ENCODE data around the gene STARD3. TPM values are rescaled to one million over a fixed set of nuclear protein-coding genes. Genes with fewer than 3 reads are reported as not detected.

Gene STARD3
- total and polyA plus RNA-seq, 2 of the 13 experiments (the other 11 are each of a cell fraction or from before 2014, with no cell fraction given), result 34.6 to 100 TPM

GRCh38 chr17:39617446-39618245, 19.3 kb upstream of the STARD3 start (continued):
- TF ChIP-seq TFDP1 (CRISPR knock-in tag; IDR thresholded peaks at IDR 0.05; ENCODE audit: borderline replicate concordance), result peak; percentile 77
- peak; percentile 69 for TF ChIP-seq MAX (IDR thresholded peaks at IDR 0.05)
- peak; percentile 17 for TF ChIP-seq YY1 (IDR thresholded peaks at IDR 0.05; ENCODE audit: insufficient read depth, insufficient replicate concordance, low read depth, low read length)
- no peak for TF ChIP-seq HNRNPLL (IDR thresholded peaks at IDR 0.05; ENCODE audit: low read depth, low read length, poor library complexity, severe bottlenecking)
- peak; percentile 16; the same call in 1 of the 2 replicates for TF ChIP-seq ZNF574 (CRISPR knock-in tag; IDR thresholded peaks at IDR 0.05)
- 0 out of 2 replicates have a peak, but pooled peaks have one; percentile 37 for TF ChIP-seq ZSCAN31 (CRISPR knock-in tag; IDR thresholded peaks at IDR 0.05; ENCODE audit: low read depth)
- no peak for TF ChIP-seq ATF7-NPFF (CRISPR knock-in tag; IDR thresholded peaks at IDR 0.05; ENCODE audit: low read depth)
- TF ChIP-seq HNRNPL (IDR thresholded peaks at IDR 0.05; ENCODE audit: low read depth, low read length), result peak; percentile 73; the same call in 1 of the 2 replicates
- peak; percentile 92 for TF ChIP-seq ZMYM3 (CRISPR knock-in tag; IDR thresholded peaks at IDR 0.05)
- TF ChIP-seq PATZ1 (CRISPR knock-in tag; IDR thresholded peaks at IDR 0.05), result peak; percentile 15; the same call in 1 of the 2 replicates
- TF ChIP-seq SRF (IDR thresholded peaks at IDR 0.05; ENCODE audit: low read depth, low read length), result no peak
- TF ChIP-seq ZFY (CRISPR knock-in tag; IDR thresholded peaks at IDR 0.05), result 0 out of 2 replicates have a peak, but pooled peaks have one; percentile 21
- TF ChIP-seq SNAPC5 (CRISPR knock-in tag; IDR thresholded peaks at IDR 0.05; ENCODE audit: borderline replicate concordance), result no peak
- TF ChIP-seq ZNF687 (CRISPR knock-in tag; IDR thresholded peaks at IDR 0.05), result peak; percentile 52
- no peak for TF ChIP-seq ZNF768 (CRISPR knock-in tag; IDR thresholded peaks at IDR 0.05)
- peak; percentile 45; the same call in 1 of the 2 replicates for TF ChIP-seq MYC (CRISPR knock-in tag; IDR thresholded peaks at IDR 0.05; ENCODE audit: borderline replicate concordance)
- TF ChIP-seq ZIK1 (CRISPR knock-in tag; IDR thresholded peaks at IDR 0.05; ENCODE audit: borderline replicate concordance, low read depth), result no peak

Measured in HepG2 (cell line).